NCI-H2107 treated with DMSO at 0.1 percent for 48 hours (cell line): ENCODE measurements around the gene SYCE3.
A peak's percentile ranks its signal among the peaks of the same experiment; 100 is the strongest.

ENCODE experiments used
- DNase-seq: peaks from one replicate; lab custom pipeline; 2025; ENCODE audit not compliant: unreplicated experiment; lab: John Stamatoyannopoulos, UW

Gene SYCE3

GRCh38 chr22:50600967-50601668, 38.4 kb upstream of the SYCE3 start:
- no peak for DNase-seq

GRCh38 chr22:50600538-50600937, 37.8 kb upstream of the SYCE3 start, which contains the start of gene MAPK8IP2:
MAPK8IP2 (plus strand) TSS chr22:50600793; CDS start chr22:50600819, 26 bp downstream.
- no peak for DNase-seq

DNA sequence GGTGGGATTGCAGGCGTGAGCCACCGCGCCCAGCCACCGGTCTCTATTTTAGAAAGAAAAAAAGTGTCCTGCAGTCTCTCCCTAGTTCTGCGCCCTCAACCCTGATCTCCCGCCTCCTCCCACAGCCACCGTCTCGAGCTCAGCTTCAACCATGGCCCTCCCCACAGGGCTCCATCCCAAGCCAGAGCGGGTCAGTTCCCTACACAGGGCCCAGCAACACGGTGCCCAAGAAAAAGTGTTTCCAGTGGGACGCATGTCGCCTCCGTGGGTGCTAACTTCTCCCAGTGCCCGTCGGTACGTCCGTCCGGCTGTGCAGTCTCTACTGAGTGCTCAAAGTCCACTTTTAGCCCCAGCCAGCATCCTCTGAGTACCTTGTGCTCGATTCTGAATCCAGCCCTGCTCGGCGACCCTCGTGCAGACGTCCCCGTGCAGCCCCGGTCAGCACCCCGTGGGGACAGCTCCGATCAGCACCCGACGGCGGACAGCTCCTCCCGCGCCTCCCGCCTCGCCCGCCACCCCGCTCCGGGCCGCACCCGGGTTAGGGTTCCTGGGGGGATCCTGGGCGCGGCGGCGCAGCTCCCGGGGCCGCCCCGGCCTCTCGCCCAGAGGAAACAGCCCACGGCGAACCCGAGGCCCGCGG, 37.2 kb upstream of the SYCE3 start:
- DNase-seq = no peak

DNA sequence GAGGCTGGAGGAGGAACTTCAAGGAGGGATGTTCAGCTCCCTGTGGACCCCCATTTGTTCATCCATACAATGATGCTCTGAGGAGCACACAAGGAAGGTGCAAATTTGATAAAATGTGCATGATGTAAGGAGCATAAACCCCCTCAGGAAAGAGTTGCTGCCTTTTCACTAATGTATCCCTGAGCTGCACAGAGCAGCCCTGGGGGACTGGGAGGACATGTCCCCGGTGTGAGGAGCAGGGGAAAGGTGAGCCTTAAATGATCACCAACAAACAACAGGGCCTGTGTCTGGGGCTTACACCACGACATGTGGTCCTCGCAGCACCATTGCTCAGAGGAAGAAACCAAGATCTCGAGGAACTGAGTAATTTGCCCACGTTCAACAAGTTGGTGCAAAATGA, 34.4 kb upstream of the SYCE3 start:
- no peak for DNase-seq

DNA sequence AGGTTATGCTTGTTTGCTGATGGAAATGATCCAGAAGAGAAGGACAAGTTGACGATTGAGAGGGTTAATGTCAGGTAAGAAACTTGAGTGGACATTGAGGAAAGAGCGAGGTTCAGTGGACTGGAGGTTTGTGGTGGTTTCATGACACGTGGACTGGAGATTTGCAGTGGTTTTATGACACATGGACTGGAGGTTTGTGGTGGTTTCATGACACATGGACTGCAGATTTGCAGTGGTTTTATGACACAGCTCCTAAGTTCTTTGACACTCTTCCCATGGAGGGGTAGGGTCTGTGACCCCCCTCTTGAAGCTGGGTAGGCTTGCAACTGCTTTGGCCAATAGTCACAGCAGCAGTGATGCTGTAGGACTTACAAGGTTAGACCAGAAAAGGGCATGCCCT, 32.5 kb upstream of the SYCE3 start:
- no peak for DNase-seq

DNA sequence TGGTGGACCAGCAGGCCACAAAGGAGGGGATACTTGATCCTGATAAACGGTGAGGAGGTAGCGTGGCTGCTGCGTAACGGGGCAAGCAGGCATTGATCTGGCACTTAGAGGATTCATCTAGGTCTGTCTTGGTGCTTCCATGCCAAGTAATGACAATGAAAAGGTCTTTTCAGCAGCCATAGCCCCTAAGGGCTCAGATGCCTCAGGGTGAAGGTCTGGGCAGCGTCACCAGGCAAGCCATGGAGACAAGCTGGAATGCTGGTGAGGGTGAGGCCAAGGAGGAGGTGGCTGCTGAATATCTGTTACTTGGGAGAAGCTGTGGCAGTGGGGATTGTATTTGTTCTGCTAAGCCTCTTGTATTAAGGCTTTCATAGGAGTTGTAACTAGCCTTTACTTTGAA, 24.7 kb upstream of the SYCE3 start:
- no peak for DNase-seq

GRCh38 chr22:50586416-50586815, 23.7 kb upstream of the SYCE3 start:
- DNase-seq = no peak

- no peak for DNase-seq
Observed at GRCh38 chr22:50585781-50586180, 23.1 kb upstream of the SYCE3 start.

DNA sequence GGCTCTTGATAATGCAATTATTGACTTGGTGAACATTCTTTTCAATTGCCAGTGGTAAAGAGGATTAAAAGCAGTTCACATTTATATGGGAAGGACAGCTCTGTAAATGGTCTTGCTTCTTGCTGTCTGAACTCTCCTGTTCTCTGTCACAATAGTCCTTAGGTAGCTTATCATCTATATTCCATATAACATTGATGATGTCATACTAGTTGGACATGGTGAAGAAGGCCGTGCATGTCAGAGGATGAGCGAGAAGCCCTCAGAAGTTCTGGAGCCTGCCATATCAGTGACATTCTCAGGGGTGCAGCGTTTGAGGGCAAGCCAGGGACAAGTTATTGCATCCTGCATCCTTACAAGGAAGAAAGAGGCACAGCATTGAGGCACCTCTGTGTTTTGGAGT, 22.5 kb upstream of the SYCE3 start:
- no peak for DNase-seq

DNA sequence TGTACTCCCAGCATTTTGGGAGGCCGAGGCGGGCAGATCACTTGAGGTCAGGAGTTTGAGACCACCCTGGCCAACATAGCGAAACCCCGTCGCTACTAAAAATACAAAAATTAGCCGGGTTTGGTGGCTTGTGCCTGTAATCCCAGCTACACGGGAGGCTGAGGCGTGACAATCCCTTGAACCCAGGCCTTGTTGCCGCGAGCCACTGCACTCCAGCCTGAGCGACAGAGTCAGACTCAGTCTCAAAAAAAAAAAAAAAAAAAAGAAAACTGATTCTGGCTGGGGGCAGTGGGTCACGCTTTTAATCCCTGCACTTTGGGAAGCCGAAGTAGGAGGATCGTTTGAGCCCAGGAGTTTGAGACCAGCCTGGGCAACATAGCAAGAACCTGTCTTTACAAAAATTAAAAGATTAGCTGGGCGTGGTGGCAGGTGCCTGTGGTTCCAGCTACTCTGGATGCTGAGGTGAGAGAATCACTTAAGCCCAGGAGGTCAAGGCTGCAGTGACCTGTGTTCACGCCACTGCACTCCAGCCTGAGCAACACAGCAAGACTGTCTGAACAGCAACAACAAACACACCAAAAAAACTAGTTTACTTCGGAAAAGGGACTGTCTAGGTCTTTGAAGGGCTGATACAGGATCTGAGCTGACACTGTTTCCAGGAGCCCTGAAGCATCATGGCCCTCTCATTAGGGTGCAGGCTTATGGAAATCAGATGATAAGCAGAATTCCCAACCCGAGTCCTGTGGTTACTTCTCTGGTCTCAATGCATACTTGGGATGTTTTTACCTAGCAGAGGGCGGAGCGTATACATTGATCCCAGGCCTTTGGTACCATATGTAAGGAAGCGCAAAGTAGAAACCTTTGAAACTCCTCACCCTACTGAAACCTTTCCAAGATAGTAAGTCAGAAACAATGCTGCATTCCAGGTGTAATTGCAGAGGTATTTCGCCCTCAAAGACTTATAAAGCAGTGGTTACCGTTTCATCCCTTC, 21.7 kb upstream of the SYCE3 start:
- DNase-seq = no peak

DNA sequence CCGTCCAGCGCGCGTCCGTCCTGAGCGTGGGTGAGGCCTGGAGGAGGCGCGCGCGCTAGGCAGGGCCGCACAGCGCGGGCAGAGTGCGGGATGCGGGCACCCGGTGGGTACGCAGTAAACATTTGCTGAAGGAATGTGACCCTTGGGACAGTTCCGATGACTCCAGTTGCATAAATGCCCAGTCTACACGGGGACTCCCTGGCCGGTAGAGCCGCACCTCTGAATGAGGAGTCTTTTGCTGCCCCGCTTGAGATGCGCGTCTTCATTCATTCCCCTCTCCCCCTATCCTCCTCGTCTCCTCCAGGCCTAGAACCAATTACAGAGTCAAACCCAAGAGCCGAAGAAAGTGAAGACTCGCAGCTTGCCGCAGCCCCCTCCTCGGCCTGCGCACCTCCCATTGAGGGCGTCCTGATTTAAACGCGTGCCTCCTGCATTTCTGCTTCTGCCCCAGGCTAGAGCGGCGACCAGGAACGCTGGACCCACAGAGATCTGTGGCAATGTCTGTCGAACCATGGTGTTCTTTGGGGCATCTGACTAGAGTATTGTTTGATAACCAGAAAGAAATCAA, 20.7 kb upstream of the SYCE3 start:
- no peak for DNase-seq

DNA sequence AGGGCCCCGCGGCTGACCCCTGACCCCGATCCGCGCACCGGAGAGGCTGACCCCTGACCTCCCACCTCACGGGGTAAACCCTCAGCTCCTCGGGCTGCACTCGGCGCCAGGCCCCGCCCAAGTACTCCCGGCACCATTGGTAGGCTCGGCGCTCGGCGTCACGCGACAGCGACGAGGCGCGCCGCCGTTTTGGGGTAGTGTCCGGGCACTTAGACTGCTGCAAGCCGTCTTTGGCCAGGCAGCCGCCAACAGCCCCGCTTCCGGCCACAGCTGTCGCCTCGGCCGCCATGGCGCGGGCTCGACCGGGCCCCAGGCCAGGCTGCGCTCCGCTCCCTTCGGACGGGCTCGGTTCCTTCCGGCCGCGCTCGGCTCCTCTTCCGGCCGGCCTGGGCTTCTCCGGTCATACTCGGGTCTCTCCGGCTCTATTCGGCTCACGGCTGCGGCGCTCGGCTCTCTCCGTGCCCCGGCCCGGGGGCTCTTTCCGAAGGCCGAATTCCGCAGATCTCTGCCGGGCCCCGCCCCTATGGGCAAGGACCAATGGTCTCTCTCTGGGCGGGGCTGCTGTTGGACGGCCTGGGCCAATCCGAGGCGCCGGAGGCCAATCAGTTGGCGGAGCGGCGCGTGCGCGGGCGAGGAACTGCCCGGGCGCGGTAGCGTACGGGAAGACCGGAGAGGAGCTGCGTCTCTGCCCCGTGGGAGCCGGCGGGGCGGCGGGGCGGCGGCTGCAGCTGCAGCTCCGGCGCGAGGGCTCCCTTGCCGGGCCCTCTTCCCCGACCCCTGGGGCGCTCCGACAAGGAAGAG, 20.0 kb upstream of the SYCE3 start, which contains the start of gene CHKB:
TSS of gene CHKB (minus strand) at position 357 of the 801 bp plus-strand sequence. CDS start at position 289, 68 bp downstream.
- peak; percentile 86 for DNase-seq

DNA sequence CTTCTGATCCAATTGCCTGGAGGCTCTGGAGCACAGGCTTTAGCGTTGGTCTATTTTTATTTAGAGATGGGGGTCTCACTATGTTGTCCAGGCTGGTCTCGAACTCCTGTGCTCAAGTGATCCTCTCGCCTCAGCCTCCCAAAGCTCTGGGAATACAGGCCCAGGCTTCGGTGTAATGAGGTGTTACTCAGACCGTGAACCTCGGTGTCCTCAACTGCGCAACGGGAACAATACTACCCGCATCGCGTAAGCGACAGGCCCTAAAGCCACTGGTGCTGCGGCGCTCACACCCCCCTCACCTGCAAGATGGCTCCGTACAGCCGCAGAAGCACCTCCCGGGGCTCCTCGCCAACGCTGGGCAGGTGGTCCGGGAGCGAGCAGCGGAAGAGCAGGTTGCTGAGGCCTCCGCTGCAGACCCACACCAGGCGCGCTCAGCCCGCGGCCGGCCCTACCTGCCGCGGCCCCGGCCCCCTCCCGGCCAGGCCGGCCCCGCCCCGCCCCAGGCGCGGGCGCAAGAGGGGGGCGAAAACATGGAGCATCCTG, 19.3 kb upstream of the SYCE3 start:
- DNase-seq = no peak

DNA sequence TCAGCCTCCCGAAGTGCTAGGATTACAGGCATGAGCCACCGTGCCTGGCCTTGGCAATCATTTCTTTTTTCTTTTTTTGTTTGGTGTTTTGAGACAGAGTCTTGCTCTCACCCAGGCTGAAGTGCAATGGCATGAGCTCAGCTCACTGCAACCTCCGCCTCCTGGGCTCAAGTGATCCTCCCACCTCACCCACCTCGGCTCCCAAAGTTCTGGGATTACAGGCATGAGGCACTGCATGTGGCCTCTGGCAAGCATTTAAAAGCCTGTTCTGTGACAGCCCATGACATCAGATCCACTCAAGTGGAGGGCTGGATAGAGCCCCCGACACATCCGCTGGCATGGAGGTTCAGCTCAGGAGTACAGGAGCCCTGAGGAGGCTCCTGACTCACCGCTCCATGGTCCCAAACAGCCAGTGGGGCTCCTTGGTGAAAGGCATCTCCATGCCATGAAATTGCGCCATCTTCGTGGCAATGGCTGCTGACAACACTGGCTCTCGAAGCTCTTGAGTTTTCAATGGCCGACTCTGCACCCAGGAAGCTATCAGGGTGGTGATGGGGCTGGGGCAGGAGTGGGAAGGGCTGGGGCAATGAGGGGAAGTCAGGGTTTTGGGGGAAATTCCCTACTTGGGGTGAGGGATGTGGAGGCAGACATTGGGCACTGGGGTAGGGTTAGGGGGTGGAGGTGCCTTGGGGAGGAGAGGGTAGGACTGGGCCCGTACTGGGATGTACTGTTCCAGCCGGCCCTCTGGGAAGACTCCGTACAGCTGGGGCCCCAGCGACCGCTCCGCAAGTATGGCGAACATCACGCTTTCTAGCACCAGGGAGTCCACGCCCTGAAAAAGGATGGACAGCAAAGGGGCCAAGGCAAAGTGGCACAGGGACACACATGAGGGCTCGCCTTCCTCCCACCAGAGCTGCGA, 18.6 kb upstream of the SYCE3 start:
- DNase-seq = no peak

DNA sequence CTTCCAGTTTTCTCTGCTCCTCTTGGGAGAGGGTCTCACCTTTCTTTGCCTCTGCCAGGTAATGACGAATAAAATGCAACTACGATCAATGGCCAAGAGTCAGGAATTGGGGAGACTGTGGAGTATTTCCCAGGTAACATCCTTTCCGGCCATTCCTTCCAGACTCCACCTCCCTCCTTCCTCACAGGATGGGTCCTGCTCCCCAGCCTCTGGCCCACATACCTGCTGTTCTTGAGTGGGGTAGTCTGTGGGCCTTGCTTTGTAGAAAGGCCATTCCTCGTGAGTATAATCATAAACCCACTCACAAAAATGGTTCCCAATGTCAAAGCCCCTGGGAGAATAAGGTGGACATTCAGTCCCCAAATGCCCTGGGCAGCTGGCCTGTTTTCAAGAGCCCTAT, 17.0 kb upstream of the SYCE3 start:
- DNase-seq = no peak

DNA sequence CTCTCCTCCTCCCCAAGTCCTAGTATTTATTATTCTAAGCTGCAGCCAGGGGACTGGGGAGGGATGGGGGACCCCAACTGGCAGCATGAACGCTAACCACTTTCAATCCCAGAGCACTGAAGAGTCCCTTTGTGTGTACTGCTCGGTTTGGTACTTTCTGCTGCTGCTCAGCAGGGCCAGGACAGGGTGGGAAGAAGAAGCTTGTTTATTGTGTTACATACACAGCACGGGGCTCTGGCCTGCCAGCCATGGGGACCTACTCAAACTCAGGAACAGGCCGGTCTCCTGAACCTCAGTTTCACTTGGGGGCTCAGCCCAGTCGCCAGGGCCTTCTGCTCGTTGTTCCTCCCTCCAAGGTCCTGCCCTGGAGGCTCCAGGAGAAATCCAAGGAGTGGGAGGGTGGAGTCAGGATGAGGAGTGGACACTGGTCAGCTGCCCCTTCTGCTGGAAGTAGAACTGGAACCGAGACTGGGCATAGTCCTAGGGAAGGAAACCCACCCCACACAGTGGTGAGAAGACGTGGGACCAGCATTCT, 16.1 kb upstream of the SYCE3 start:
- no peak for DNase-seq

DNA sequence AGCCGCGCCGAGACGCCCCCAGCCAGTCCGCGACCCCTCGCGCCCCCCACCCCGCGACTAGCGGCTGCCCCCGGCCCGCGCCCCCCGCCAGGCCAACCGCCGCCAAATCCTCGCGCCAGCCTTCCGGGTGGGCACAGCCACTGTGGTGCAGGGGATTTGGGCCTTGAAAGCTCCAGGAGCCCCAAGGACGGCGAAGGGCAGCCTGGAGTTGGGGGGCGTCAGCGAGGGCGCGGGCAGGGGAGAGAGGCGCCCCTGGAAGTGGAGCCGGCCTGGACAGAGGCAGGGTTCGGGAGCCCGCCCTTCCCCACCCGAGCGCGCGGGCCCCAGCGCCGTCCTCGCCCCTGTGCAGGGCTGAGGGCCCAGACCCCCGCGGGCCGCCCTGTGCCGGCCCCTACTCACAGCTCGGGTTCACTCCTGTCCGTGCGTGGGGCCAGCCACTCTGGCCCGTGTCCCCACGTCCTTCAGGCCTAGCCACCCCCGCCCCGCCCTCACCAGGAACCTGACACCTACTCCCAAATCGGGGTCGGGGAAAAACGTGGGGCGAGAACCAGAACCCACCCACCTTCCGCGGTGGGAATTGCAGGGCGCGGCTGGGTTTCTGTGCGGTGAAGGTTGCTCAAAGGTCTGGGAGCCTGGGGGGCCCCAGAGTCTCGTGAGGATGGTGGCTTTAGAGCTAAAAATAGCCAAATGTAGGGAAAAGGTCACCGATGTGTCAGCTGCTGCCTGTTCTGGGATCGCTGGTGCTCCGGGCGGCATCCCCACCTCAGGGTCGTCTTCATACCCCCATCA, 15.5 kb upstream of the SYCE3 start, which contains the start of gene CPT1B:
TSS of gene CPT1B (minus strand) at position 441 of the 789 bp plus-strand sequence. CDS start 512 bp downstream, outside the sequence.
- no peak for DNase-seq

- DNase-seq = no peak
Observed at GRCh38 chr22:50577697-50577986, 14.9 kb upstream of the SYCE3 start.
